Smooth muscle cell (in vitro differentiated cells): Measurements from ENCODE around the gene C7orf25. TPM values are rescaled to one million over a fixed set of nuclear protein-coding genes. Genes with fewer than 3 reads are reported as not detected.

Experiments used
- DNase-seq: peaks from one replicate; lab custom pipeline; 2025; ENCODE audit not compliant: unreplicated experiment; lab: John Stamatoyannopoulos, UW
- H2AFZ ChIP-seq: fragments of 200-600 bp; sonication (generic); 2 replicates; pipeline ENCODE4 v1.6.0; 2016; ENCODE audit warnings: antibody characterized with exemption, low read depth, mild to moderate bottlenecking
- H3F3A ChIP-seq: fragments of 200-600 bp; sonication (generic); 2 replicates; pipeline ENCODE4 v1.6.0; 2017; ENCODE audit warnings: antibody characterized with exemption, low read depth
- H3K27ac ChIP-seq: fragments of 200-600 bp; sonication (generic); 2 replicates; pipeline ENCODE4 v1.5.1; 2016; ENCODE audit warnings: low read depth, mild to moderate bottlenecking
- H3K27me3 ChIP-seq: fragments of 200-600 bp; sonication (generic); 2 replicates; pipeline ENCODE4 v1.6.1; 2016; ENCODE audit warnings: low read depth, mild to moderate bottlenecking
- H3K36me3 ChIP-seq: fragments of 200-600 bp; sonication (generic); 2 replicates; pipeline ENCODE4 v1.5.1; 2016; ENCODE audit warnings: low read depth
- H3K4me1 ChIP-seq: fragments of 200-600 bp; sonication (generic); 2 replicates; pipeline ENCODE4 v1.5.1; 2016; ENCODE audit warnings: low read depth
- H3K4me2 ChIP-seq: fragments of 200-600 bp; sonication (generic); 2 replicates; pipeline ENCODE4 v1.6.0; 2016; ENCODE audit warnings: mild to moderate bottlenecking
- H3K4me3 ChIP-seq: fragments of 200-600 bp; sonication (generic); 2 replicates; pipeline ENCODE4 v1.5.1; 2016; ENCODE audit warnings: mild to moderate bottlenecking
- H3K79me2 ChIP-seq: fragments of 200-600 bp; sonication (generic); 2 replicates; pipeline ENCODE4 v1.6.0; 2016; ENCODE audit warnings: low read depth, mild to moderate bottlenecking
- H3K9ac ChIP-seq: fragments of 200-600 bp; sonication (generic); 2 replicates; pipeline ENCODE4 v1.6.0; 2016; ENCODE audit warnings: low read depth
- H3K9me3 ChIP-seq: fragments of 200-600 bp; sonication (generic); replicated peaks from 2 replicates; pipeline ENCODE4 v1.5.1; 2016; ENCODE audit warnings: low read depth
- H4K20me1 ChIP-seq: fragments of 200-600 bp; sonication (generic); 2 replicates; pipeline ENCODE4 v1.6.0; 2016; ENCODE audit warnings: low read depth
- CTCF ChIP-seq: fragments of 200-600 bp; sonication (generic); IDR thresholded peaks from 2 replicates; pipeline ENCODE4 v1.5.1; 2017; ENCODE audit warnings: borderline replicate concordance, mild to moderate bottlenecking, antibody characterized with exemption; ENCODE audit not compliant: insufficient read depth, poor library complexity, severe bottlenecking
- WGBS: methylation state at CpG from one replicate; pipeline ENCODE4 v1.1.7; 2016; ENCODE audit warnings: low lambda C conversion rate; 5-methylcytosine and 5-hydroxymethylcytosine counted together
- polyA plus RNA-seq: library from polyadenylated mRNA; unstranded; fragments of >200 nt; fragmentation: Nextera tagmentation; extraction: Ambion mirVana; gene quantifications from 2 replicates; pipeline ENCODE4 v1.2.1, GENCODE V29; 2016
- total RNA-seq: library from RNA; depleted of rRNA; stranded (reverse); fragments of >200 nt; gene quantifications from 2 replicates; pipeline ENCODE4 v1.2.3, GENCODE V29; 2014

Gene C7orf25
- total and polyA plus RNA-seq, 2 experiments from 2014 or later: 2.2 to 7.4 TPM

- 92% methylated on average over 2 of the region's 2 CpGs for WGBS
- no peaks in the 10 kb centered on the region for H3K9me3 ChIP-seq
- no peaks in the 10 kb centered on the region for H3K27me3 ChIP-seq
- no peaks in the 10 kb centered on the region for H3F3A ChIP-seq
- H3K4me3 ChIP-seq: no peak overlapping the region
- H3K9ac ChIP-seq: no peak overlapping the region
- H3K4me1 ChIP-seq: no peaks in the 10 kb centered on the region
- no peaks in the 10 kb centered on the region for H4K20me1 ChIP-seq
- no peak overlapping the region for H3K27ac ChIP-seq
- no peak for TF ChIP-seq CTCF
- no peak overlapping the region for H2AFZ ChIP-seq
- H3K4me2 ChIP-seq: no peak overlapping the region
- no peaks in the 10 kb centered on the region for H3K79me2 ChIP-seq
- H3K36me3 ChIP-seq: no peaks in the 10 kb centered on the region
- DNase-seq: no peak
These were observed 31.5 kb downstream of the C7orf25 start for GRCh38 chr7:42880392-42880791.

GRCh38 chr7:42878303-42878702 lies 33.6 kb downstream of the C7orf25 start:
- no peaks in the 10 kb centered on the region for H4K20me1 ChIP-seq
- TF ChIP-seq CTCF: no peak
- H3K27ac ChIP-seq: no peak overlapping the region
- WGBS: 92% methylated on average over 3 of the region's 3 CpGs
- H3F3A ChIP-seq: no peaks in the 10 kb centered on the region
- H3K4me2 ChIP-seq: no peak overlapping the region
- no peaks in the 10 kb centered on the region for H3K36me3 ChIP-seq
- no peaks in the 10 kb centered on the region for H3K79me2 ChIP-seq
- no peak for DNase-seq
- no peaks in the 10 kb centered on the region for H3K9me3 ChIP-seq
- H3K27me3 ChIP-seq: no peaks in the 10 kb centered on the region
- no peaks in the 10 kb centered on the region for H3K4me1 ChIP-seq
- no peak overlapping the region for H3K9ac ChIP-seq
- H2AFZ ChIP-seq: no peak overlapping the region
- no peak overlapping the region for H3K4me3 ChIP-seq

GRCh38 chr7:42877862-42878261 lies 34.0 kb downstream of the C7orf25 start:
- TF ChIP-seq CTCF: no peak
- Histone ChIP-seq H4K20me1 (no peaks in the 10 kb centered on the region), H3K27ac (no peak overlapping the region), H3K4me3 (no peak overlapping the region), H2AFZ (no peak overlapping the region), H3F3A (no peaks in the 10 kb centered on the region), H3K9ac (no peak overlapping the region), H3K36me3 (no peaks in the 10 kb centered on the region), H3K27me3 (no peaks in the 10 kb centered on the region), H3K4me1 (no peaks in the 10 kb centered on the region), H3K4me2 (no peak overlapping the region), H3K79me2 (no peaks in the 10 kb centered on the region), H3K9me3 (no peaks in the 10 kb centered on the region)
- WGBS: 93% methylated on average over 2 of the region's 2 CpGs
- no peak for DNase-seq
